Measurements from ENCODE around the gene TCTN3. TPM values are rescaled to one million over a fixed set of nuclear protein-coding genes. Genes with fewer than 3 reads are reported as not detected.

TCTN3 gene
- total and polyA plus RNA-seq, 2 donors (not counting 3 experiments of a cell fraction or from before 2014, with no cell fraction given), result 40.4 to 52.6 TPM

DNA sequence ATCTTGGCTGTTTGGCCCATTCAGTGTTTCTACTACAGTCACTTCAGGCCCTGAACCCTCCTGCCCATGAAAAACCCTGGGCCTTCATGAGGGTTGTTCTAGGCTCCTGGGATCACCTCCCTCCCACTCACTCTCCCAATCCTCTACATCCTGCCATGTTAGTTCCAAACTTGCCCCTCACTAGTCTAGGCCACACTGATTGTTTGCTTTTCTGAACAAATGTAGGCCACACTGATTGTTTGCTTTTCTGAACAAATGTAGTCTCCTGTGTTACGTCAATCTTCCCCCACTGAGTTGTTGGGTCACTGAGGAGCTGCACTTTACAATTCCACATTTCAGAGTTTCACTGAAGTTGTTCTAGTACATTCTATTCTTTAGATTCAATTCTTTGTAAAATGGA is 31.9 kb downstream of the TCTN3 start:
- BruUV-seq (replicated peaks), result no TSS peak
- Histone ChIP-seq H3K4me2 (ENCODE audit: insufficient read depth, low read length) (no peak overlapping the region), H3K9me1 (replicated peaks; ENCODE audit: control insufficient read depth, extremely low read depth, insufficient read depth, low read length) (no peaks in the 10 kb centered on the region), H3K27ac (ENCODE audit: insufficient read depth, low read depth, low read length) (no peak overlapping the region), H3K4me3 (replicated peaks in 1 of 3; ENCODE audit: insufficient read depth in 1 of 3, low read depth in 1 of 3, low read length in 3 of 3) (no peak overlapping the region), H4K20me1 (replicated peaks; ENCODE audit: control insufficient read depth, extremely low read depth, insufficient read depth, low read length) (no peaks in the 10 kb centered on the region), H3K4me1 (ENCODE audit: control insufficient read depth, extremely low read depth, insufficient read depth, low read length) (peaks cover 3% of the 10 kb centered on the region), H3K27me3 (ENCODE audit: control insufficient read depth in 2 of 2, insufficient read depth in 2 of 2, low read length in 2 of 2) (no peaks in the 10 kb centered on the region), H3K9ac (replicated peaks; ENCODE audit: extremely low read depth, insufficient read depth, low read length) (no peak overlapping the region), H3K36me3 (ENCODE audit: control insufficient read depth in 2 of 2, extremely low read depth in 1 of 2, insufficient read depth in 2 of 2, low read length in 2 of 2) (peaks cover 0 to 5% of the 10 kb centered on the region in 2 experiments), H3K79me2 (ENCODE audit: control insufficient read depth, insufficient read depth, low read length) (no peaks in the 10 kb centered on the region), H3K9me3 (replicated peaks; ENCODE audit: control insufficient read depth, insufficient read depth, low read length) (no peaks in the 10 kb centered on the region), H2AFZ (ENCODE audit: low read depth, low read length) (no peak overlapping the region)
- dilution Hi-C loops (cut with MboI; ENCODE audit: extremely low pct_ligation_motif_present, low sequenced_read_pairs) (no loop called here), intact Hi-C loops (cut with micrococcal nuclease) (no loop called here)
- TF ChIP-seq EZH2 (IDR thresholded peaks at IDR 0.05; ENCODE audit: borderline replicate concordance, low read depth, low read length, severe bottlenecking), result no peak
- TF ChIP-seq, protein P1, sequence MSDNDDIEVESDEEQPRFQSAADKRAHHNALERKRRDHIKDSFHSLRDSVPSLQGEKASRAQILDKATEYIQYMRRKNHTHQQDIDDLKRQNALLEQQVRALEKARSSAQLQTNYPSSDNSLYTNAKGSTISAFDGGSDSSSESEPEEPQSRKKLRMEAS (IDR thresholded peaks at IDR 0.05; ENCODE audit: insufficient read depth, insufficient read length), result no peak
- no peak for TF ChIP-seq MYC (IDR thresholded peaks at IDR 0.05; ENCODE audit: low read depth, low read length)
- no peak for TF ChIP-seq GATA2 (IDR thresholded peaks at IDR 0.05; ENCODE audit: insufficient read depth, insufficient read length, low read depth, low read length)
- TF ChIP-seq POLR2A (IDR thresholded peaks at IDR 0.05; ENCODE audit: low read depth, low read length), result no peak
- no peak for TF ChIP-seq POLR2AphosphoS5 (IDR thresholded peaks at IDR 0.05; ENCODE audit: insufficient read depth, low read depth, low read length)
- TF ChIP-seq, protein P2, sequence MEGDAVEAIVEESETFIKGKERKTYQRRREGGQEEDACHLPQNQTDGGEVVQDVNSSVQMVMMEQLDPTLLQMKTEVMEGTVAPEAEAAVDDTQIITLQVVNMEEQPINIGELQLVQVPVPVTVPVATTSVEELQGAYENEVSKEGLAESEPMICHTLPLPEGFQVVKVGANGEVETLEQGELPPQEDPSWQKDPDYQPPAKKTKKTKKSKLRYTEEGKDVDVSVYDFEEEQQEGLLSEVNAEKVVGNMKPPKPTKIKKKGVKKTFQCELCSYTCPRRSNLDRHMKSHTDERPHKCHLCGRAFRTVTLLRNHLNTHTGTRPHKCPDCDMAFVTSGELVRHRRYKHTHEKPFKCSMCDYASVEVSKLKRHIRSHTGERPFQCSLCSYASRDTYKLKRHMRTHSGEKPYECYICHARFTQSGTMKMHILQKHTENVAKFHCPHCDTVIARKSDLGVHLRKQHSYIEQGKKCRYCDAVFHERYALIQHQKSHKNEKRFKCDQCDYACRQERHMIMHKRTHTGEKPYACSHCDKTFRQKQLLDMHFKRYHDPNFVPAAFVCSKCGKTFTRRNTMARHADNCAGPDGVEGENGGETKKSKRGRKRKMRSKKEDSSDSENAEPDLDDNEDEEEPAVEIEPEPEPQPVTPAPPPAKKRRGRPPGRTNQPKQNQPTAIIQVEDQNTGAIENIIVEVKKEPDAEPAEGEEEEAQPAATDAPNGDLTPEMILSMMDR (IDR thresholded peaks at IDR 0.05; ENCODE audit: extremely low read depth in 1 of 2, insufficient read depth in 1 of 2, low read depth in 1 of 2, low read length in 2 of 2), result no peak
- no peak for TF ChIP-seq JUN (IDR thresholded peaks at IDR 0.05; ENCODE audit: borderline replicate concordance, insufficient read depth, insufficient read length, low read depth)
- no peak for TF ChIP-seq FOS (IDR thresholded peaks at IDR 0.05; ENCODE audit: borderline replicate concordance, insufficient read depth, low read length)
- FAIRE-seq (no peak), DNase-seq (ENCODE audit: low read depth, low spot score) (no peak)
- CTCF ChIA-PET, result interaction anchor here (1.3 to 1.5 kb wide), 2 partner anchors 11 to 32 kb away, joined by 4 to 6 read pairs; partner anchors contain the start of gene TCTN3
- POLR2A ChIA-PET, result no interaction called here
